SK-N-SH (cell line): ENCODE data around the gene NEAT1.

ENCODE experiments used
- ELF1 ChIP-seq: IDR thresholded peaks from 2 replicates; pipeline ENCODE4 v1.4.0; 2012
- EP300 ChIP-seq, 2 experiments: IDR thresholded peaks; 2 replicates each; pipeline versions ENCODE4 v1.4.0 to v1.6.1; 2012; ENCODE audit warnings: borderline replicate concordance in 1 of 2, low read depth in 1 of 2, low read length in 1 of 2
- FOSL2 ChIP-seq: IDR thresholded peaks from 2 replicates; pipeline ENCODE4 v1.4.0; 2012; ENCODE audit warnings: low read depth, mild to moderate bottlenecking, moderate library complexity, borderline replicate concordance
- GABPA ChIP-seq: IDR thresholded peaks from 2 replicates; pipeline ENCODE4 v1.4.0; 2012; ENCODE audit warnings: low read depth, mild to moderate bottlenecking
- GATA2 ChIP-seq: sonication (generic); formaldehyde crosslinking; IDR thresholded peaks from 2 replicates; pipeline ENCODE4 v1.5.0; 2020; ENCODE audit warnings: mild to moderate bottlenecking, missing genetic modification reagents
- MXI1 ChIP-seq: IDR thresholded peaks from 2 replicates; pipeline ENCODE4 v1.6.1; 2012; ENCODE audit warnings: mild to moderate bottlenecking, low read depth, low read length, improper control_type of control experiment
- NFIC ChIP-seq: IDR thresholded peaks from 2 replicates; pipeline ENCODE4 v1.4.0; 2012; ENCODE audit warnings: borderline replicate concordance
- NRF1 ChIP-seq: IDR thresholded peaks from 2 replicates; pipeline ENCODE4 v1.6.1; 2012; ENCODE audit warnings: low read depth, mild to moderate bottlenecking, low read length
- POLR2AphosphoS5 ChIP-seq: IDR thresholded peaks from 2 replicates; pipeline ENCODE4 v1.6.1; 2012; ENCODE audit warnings: low read depth, low read length
- SIN3A ChIP-seq: IDR thresholded peaks from 2 replicates; pipeline ENCODE4 v1.6.1; 2012; ENCODE audit warnings: low read depth, mild to moderate bottlenecking, low read length, moderate library complexity, borderline replicate concordance
- USF2 ChIP-seq: fragments of 150-350 bp; IDR thresholded peaks from 2 replicates; pipeline ENCODE4 v1.6.1; 2017; ENCODE audit warnings: antibody characterized with exemption, low read length, low read depth, borderline replicate concordance
- TF ChIP-seq, protein P1 (sequence below): fragments of 200-600 bp; sonication (generic); IDR thresholded peaks from 2 replicates; pipeline ENCODE4 v1.6.1; 2017; ENCODE audit warnings: antibody characterized with exemption, mild to moderate bottlenecking, moderate library complexity
- TF ChIP-seq, protein P2 (sequence below): IDR thresholded peaks from 2 replicates; pipeline ENCODE4 v1.6.1; 2012; ENCODE audit warnings: mild to moderate bottlenecking, low read depth, low read length, moderate library complexity

DNA sequence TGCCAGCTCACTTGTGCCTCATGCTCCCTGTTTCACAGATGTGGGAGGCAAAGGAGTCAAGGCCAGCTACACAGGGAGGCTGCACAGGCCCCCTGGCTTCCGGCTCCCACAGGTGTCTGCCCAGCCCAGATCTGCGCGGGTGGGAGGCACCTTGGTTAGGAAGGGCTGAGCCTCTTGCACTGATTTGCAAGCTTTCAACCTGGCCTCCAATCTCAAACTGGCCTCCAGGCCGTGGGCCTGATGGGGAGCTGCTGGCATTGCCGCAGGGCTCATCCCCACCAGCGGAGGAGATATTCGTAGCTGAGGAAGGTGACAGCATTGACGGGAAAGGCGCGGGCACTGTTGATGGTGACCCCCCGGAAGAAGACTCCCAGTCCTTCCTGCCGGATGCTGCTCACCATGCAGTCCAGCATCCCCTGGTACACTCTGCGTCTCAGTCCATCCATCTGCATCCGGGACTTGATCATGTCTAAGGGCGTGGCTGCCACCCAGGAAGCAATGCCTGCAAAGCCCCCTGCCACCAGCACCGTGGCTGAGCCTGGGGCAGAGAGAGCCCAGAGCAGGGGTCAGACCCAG, 46.4 kb upstream of the NEAT1 start:
- TF ChIP-seq, protein P1, sequence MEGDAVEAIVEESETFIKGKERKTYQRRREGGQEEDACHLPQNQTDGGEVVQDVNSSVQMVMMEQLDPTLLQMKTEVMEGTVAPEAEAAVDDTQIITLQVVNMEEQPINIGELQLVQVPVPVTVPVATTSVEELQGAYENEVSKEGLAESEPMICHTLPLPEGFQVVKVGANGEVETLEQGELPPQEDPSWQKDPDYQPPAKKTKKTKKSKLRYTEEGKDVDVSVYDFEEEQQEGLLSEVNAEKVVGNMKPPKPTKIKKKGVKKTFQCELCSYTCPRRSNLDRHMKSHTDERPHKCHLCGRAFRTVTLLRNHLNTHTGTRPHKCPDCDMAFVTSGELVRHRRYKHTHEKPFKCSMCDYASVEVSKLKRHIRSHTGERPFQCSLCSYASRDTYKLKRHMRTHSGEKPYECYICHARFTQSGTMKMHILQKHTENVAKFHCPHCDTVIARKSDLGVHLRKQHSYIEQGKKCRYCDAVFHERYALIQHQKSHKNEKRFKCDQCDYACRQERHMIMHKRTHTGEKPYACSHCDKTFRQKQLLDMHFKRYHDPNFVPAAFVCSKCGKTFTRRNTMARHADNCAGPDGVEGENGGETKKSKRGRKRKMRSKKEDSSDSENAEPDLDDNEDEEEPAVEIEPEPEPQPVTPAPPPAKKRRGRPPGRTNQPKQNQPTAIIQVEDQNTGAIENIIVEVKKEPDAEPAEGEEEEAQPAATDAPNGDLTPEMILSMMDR, result no peak
- TF ChIP-seq FOSL2 (no peak), GABPA (no peak), ELF1 (no peak), NFIC (no peak), GATA2 (CRISPR knock-in tag) (no peak), EP300 (IDR thresholded peaks at IDR 0.05; ENCODE audit: borderline replicate concordance in 1 of 2, low read depth in 1 of 2, low read length in 1 of 2) (no peak), MXI1 (no peak), SIN3A (no peak), POLR2AphosphoS5 (no peak), NRF1 (no peak), USF2 (no peak)
- TF ChIP-seq, protein P2, sequence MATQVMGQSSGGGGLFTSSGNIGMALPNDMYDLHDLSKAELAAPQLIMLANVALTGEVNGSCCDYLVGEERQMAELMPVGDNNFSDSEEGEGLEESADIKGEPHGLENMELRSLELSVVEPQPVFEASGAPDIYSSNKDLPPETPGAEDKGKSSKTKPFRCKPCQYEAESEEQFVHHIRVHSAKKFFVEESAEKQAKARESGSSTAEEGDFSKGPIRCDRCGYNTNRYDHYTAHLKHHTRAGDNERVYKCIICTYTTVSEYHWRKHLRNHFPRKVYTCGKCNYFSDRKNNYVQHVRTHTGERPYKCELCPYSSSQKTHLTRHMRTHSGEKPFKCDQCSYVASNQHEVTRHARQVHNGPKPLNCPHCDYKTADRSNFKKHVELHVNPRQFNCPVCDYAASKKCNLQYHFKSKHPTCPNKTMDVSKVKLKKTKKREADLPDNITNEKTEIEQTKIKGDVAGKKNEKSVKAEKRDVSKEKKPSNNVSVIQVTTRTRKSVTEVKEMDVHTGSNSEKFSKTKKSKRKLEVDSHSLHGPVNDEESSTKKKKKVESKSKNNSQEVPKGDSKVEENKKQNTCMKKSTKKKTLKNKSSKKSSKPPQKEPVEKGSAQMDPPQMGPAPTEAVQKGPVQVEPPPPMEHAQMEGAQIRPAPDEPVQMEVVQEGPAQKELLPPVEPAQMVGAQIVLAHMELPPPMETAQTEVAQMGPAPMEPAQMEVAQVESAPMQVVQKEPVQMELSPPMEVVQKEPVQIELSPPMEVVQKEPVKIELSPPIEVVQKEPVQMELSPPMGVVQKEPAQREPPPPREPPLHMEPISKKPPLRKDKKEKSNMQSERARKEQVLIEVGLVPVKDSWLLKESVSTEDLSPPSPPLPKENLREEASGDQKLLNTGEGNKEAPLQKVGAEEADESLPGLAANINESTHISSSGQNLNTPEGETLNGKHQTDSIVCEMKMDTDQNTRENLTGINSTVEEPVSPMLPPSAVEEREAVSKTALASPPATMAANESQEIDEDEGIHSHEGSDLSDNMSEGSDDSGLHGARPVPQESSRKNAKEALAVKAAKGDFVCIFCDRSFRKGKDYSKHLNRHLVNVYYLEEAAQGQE, result no peak
